Measurements from ENCODE around the gene ANK3.

Gene ANK3

GRCh38 chr10:60376221-60377041, 13.2 kb downstream of the ANK3 start:
- no peak for DNase-seq

DNA sequence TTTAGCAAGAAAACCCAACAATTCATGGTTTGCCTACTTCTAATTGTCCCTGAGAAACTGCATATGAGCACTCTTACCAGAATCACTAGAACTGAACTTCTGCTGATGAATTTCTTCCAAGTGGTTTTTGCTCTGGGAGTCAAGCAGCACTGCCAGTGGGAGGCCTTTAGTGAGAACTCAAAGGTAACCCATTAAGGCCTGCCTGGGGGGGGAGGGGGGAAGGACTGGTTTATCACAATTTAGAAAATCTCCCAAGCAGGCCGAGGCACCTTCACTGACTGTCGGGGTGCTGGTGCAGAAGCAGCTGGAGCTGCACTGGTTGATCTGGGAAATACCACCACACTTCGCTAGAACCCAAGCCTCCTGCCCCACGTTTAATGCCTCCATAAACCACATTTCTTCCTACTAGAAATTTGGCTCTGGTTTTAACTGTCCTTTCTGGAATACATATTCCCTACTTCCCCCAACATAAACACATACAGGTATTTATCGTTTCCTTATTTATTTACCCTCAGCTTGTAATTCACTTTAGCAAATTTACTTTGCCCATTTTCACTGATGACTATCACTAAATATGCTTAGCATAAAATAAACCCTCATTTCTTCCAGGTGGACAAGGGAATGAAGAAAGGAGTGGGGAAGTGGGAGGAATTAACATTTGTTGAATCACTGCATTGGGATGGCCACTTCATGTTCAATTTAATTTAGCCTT, 14.2 kb downstream of the ANK3 start:
- no peak for DNase-seq

GRCh38 chr10:60374836-60375235, 14.8 kb downstream of the ANK3 start:
- no peak for DNase-seq

DNA sequence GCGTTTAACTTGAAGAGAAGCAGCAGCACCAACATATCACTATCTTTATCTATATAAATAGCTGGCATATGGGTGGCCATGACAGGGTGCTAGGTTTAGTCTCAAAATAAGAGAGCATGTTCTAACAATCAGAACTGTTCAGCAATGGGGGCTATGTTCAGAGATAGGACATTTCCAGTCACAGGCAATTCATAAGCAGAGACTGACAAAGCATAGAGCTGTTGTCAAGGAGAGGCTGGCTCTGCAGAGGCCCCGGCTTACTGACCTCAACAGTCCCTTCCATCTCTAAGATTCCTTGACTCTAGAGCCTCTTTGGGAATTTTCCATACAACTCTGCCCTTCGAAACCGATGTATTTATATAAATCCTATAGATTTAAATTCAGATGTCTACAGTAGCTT, 17.2 kb downstream of the ANK3 start:
- DNase-seq: no peak

DNA sequence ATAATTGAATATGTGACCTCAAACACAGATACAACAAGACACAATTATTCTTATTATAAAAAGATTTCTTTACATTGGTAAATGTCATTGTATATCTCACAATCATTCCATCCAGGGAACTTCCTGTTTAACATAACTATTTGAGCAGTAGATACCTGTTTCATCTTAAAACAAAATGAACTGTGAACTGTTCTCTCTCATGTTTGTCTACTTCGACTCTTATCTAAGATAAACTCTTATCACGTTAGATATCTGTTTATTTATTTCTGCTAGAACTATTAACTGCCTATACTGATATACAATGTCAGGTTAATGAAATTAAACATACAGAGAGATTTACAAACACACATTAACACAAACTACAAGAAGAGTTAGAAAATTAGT, 20.1 kb downstream of the ANK3 start:
- DNase-seq: no peak

DNA sequence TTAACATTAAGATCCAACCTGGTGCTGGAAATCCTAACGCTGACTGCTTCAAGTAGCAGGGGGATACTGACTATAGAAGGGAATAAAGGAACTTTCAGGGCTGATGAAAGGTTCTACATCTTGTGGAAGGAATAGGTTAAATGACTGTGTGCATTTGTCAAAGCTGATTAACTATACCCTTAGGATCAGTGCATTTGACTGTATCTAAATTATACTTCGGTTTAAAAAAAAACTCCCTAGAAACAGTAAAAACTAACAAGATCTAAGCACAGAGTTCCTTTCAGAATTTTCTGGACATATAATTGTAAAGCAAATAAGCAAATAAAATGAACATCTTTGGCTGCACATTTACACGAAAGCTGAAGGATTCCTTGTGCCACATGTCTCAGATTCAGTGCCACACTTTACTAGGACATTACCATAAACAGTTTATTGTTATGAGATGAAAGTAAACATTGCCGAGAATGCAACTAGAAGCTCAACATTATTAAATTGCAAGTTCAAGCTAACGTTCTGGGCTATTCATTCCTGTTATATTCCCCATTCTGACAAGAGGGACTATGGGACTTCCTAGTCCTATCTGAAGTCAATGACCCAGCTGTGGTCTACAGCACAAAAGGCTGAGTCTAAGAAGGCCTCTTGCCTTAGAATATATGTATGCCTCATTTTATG, 20.7 kb downstream of the ANK3 start:
- DNase-seq: no peak

GRCh38 chr10:60367901-60368300, 21.8 kb downstream of the ANK3 start:
- no peak for DNase-seq

GRCh38 chr10:60367431-60367830, 22.2 kb downstream of the ANK3 start:
- DNase-seq: no peak

DNA sequence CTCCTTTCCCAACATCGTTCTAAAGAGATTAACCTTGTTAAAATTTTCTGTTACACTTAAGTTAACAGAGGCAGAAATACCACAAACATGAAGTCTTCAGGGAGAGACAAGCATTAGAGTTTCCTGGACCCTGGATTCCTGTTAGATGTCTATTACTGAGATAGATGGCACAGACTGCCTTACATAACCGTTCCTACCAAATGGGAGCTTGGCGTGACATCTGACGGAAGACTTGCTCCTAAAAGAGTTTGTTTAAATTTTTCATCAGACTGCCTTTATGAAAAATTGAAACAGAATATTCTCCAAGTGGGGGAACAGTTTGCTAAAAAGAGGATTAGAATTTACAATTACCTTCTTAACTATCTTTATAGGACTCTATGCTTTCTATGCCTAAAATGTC, 22.7 kb downstream of the ANK3 start:
- DNase-seq: no peak

DNA sequence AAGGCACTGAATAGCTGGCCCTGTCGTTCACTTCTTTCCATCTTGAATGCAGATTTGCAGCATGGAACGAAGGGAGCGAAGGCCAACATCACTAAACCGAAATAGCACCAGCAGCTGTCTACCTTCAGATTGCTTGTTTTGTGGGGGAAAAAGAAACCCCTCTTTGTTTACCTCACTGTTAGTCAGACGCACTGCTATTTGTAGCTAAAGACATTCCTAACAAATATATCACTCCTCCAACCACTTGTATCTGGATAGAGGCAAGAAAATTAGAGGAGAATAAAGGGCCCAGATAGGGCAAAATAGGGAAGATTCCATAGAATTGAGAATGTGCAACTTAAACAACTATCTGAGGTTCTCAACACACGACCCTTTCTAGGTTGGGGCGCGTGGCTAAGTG, 26.5 kb downstream of the ANK3 start:
- DNase-seq: no peak

GRCh38 chr10:60362461-60362860, 27.2 kb downstream of the ANK3 start:
- no peak for DNase-seq

DNA sequence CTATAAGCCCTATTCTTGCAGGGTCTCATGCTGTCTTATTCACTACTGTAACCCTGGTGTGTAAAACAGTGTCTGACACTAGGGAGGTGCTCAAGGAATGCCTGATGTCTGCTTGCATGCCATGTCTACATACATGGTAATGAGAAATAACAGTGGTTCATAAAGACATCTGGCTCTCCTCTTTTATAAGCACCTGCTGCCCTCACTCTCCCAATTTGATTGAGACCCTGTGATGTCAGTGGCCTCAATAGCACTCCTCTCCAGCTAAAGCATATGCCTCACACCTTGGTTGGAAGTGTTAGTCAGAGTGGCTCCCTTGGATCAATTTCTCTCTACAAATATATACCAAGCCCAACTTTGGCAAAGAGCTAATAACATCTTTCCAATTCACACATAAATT, 30.6 kb downstream of the ANK3 start:
- DNase-seq: no peak

DNA sequence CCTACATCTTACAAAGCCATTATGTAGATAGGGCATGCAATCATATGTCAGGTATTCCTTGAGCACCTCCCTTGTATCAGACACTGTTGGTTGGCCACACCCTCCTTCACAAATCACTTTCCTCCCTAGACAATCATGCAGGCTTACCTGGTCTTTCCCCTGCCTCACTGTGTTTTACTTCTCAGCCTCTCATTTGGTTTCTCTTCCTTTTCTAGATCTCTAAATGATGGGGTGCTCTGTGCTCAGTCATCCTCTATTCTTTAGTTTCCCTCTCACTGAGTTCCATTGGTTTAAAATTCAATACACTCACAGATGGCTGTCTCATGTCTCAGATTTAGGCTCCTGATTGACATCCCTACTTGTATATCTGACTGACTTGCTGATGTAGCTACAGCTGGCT, 31.4 kb downstream of the ANK3 start:
- no peak for DNase-seq

DNA sequence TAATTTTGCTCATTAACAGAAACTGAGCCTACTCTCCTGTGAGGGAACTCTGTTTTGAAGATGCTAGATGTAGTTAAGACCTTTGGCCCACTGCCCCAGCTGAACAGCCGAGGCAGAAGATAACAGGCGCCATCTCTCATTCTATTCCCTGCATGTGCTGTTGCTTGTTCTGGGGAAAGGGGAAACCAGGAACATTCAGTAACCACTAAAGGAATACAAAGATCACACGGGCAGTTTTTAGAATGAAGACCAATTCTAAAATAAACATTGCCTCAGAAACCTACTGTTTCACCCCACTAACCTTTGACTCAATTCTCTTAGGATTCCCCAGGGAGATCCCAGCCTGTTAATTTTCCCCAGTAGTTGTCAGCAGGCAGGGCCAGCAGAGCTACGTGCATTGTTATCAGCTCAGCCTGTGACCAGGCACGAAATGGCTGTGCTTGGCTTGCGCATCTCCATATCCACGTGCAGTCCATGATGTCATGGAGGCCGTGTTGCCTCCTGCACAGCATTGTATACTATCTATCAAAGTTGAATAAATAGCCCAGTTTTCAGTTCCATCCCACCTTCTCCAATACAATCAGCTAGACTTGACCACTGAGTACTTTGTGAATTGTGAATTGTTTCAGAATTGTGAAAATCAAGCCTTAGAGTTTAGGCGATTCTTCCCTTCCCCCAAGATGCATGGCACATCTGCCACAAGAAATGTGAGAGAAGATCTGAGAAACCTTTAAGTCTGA, 36.0 kb downstream of the ANK3 start:
- DNase-seq: no peak

DNA sequence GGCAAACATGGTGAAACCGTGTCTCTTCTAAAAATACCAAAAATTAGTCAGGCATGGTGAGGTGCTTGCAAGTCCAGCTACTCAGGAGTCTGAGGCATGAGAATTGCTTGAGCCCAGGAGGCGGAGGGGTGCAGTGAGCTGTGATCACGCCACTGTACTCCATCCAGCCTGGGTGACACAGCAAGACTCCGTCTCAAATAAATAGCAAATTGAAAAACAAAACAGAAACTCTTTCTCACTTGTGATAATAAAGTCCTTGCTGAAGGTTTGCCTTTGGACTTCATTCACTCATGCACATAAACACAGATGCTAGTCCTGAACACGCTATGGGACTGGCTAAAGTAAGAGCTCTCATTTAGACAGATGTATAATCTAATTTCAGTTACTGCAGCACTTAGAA, 37.6 kb downstream of the ANK3 start:
- DNase-seq: no peak

DNA sequence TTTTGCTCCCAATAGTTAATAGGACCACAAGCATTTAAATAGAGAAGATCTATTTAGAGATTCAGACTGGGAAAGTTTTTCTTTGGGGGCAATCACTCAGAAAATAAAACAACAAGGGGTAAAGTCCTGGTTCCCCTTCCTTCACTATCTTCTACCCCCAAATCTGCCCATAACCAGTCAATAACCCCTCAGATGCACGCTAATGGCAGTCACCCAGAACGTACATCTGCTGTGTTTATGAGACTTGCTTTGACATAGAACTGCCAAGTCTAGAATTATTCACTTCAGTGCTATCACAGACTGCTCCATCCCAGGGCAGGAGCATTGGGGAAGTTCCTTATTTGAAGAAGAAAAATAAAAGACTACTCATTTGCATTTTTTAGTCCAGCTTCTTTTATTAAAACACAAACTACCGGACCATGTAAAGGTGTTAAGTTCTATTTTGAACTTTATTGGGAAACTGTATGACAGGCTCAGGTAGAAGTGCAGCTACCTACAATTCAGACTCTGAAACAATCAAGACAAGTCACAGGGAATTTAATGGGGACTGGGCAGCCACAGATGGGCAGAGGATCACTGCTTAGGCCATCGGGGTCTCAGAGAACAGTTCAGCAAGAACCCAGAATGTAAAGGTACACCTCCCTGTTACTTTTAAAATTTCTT, 38.4 kb downstream of the ANK3 start:
- DNase-seq: no peak

- no peak for DNase-seq
Observed at GRCh38 chr10:60350400-60350799, 39.3 kb downstream of the ANK3 start.

DNA sequence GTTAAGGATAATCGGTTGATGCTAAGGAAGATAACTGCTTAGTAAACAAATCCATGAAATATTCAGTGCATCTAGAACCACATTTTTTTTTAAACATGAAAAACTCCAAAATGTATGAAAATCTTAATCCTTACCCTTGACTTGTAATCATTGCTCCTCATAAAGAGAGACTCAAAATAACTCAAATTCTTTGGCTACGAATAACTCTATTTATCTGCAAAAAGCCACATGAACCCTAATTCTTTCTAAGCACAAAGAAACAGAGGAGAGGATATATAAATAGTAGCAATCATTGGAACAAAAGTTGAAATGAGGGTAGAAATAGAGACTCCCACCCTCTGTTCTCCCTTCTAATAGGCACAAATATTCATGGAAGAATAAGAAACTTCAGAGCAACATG, 40.2 kb downstream of the ANK3 start:
- DNase-seq: no peak

DNA sequence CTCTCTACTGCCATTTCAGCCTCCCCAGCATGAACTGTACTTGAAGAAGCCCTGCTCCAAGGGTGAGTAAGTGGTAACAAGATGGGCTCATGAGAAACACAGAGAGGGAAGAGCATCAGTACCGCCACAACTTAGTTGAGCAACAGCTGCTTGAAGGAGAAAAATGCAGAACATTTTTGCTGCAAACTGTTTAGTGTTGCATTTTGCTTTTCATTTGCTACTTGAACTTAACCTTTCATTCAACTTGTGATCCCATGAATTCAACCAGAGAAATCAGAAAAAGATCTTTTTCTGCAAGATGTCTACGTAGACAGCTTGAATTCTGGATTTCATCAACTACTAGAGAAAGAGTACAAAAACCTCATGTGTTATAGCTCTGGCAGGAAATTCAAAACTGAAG, 40.7 kb downstream of the ANK3 start:
- no peak for DNase-seq

GRCh38 chr10:60347270-60347669, 42.4 kb downstream of the ANK3 start:
- DNase-seq: no peak

DNA sequence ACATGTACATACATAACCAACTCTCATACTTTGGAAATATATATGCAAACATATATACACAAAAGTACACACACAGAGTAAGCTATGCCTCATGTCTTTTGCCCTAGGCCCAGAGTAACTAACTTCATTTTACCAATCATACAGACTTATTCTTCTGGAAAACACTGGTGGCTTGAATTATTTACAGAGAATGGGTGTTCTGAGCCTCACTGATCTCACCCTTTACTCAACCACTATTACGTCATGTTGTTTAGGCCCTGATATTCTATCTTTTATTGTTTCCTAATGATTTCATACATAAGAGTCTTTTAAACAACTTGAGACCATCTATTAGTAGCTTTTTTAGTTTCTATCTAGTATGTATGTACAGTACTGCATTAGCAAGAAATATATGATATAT, 43.0 kb downstream of the ANK3 start:
- no peak for DNase-seq

GRCh38 chr10:60343254-60343653, 46.4 kb downstream of the ANK3 start:
- DNase-seq: no peak

GRCh38 chr10:60341969-60342368, 47.7 kb downstream of the ANK3 start:
- DNase-seq: no peak
